Hepatocyte (in vitro differentiated cells): Measurements from ENCODE around the gene NSMCE1.

ENCODE experiments used
- CTCF ChIP-seq: fragments of 200-600 bp; sonication (generic); IDR thresholded peaks from 2 replicates; pipeline ENCODE4 v1.5.1; 2016; ENCODE audit warnings: antibody characterized with exemption, mild to moderate bottlenecking; ENCODE audit not compliant: poor library complexity
- EZH2 ChIP-seq: fragments of 200-600 bp; sonication (generic); IDR thresholded peaks from 2 replicates; pipeline ENCODE4 v1.6.1; 2016; ENCODE audit warnings: antibody characterized with exemption, mild to moderate bottlenecking, borderline replicate concordance

DNA sequence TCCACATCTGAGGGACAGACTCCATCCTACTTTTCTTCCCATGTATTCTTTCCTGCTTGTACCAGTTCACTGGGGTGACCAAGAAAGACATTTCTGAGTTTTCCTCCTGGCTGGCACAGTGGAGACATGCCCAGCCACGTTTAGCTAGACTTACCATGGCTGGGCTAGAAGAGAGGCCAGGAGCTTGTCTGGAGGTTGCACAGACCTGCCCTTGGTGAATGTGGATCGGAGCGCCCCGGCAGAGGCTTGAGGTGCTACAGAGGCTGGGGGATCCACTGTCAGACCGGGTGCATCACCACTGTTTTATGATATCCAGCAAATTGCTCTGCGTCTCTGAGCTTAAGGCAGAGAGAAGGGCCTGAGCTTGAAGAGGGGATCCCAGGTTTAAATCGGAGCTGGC is 48.7 kb upstream of the NSMCE1 start:
- TF ChIP-seq CTCF, result no peak
- TF ChIP-seq EZH2, result no peak
